ENCODE data around the gene PCDHA9. TPM values are rescaled to one million over a fixed set of nuclear protein-coding genes. Genes with fewer than 3 reads are reported as not detected.
A peak's percentile ranks its signal among the peaks of the same experiment; 100 is the strongest.
"Not testable (repeated sequence)": the region's sequence is repeated elsewhere in the genome, so short reads cannot be mapped to it uniquely, and the experiment has no call there.

The PCDHA9 gene
- total RNA-seq, 1 donor from 2014 or later = 9.8 TPM

DNA sequence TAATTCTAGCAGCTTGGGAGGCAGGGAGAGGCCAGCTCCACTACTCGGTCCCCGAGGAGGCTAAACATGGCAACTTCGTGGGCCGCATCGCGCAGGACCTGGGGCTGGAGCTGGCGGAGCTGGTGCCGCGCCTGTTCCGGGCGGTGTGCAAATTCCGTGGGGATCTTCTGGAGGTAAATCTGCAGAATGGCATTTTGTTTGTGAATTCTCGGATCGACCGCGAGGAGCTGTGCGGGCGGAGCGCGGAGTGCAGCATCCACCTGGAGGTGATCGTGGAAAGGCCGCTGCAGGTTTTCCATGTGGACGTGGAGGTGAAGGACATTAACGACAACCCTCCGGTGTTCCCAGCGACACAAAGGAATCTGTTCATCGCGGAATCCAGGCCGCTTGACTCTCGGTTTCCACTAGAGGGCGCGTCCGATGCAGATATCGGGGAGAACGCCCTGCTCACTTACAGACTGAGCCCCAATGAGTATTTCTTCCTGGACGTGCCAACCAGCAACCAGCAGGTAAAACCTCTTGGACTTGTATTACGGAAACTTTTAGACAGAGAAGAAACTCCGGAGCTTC, 13.7 kb upstream of the PCDHA9 start:
- FAIRE-seq; DNase-seq (ENCODE audit: low spot score in 2 of 2): not testable (repeated sequence)

DNA sequence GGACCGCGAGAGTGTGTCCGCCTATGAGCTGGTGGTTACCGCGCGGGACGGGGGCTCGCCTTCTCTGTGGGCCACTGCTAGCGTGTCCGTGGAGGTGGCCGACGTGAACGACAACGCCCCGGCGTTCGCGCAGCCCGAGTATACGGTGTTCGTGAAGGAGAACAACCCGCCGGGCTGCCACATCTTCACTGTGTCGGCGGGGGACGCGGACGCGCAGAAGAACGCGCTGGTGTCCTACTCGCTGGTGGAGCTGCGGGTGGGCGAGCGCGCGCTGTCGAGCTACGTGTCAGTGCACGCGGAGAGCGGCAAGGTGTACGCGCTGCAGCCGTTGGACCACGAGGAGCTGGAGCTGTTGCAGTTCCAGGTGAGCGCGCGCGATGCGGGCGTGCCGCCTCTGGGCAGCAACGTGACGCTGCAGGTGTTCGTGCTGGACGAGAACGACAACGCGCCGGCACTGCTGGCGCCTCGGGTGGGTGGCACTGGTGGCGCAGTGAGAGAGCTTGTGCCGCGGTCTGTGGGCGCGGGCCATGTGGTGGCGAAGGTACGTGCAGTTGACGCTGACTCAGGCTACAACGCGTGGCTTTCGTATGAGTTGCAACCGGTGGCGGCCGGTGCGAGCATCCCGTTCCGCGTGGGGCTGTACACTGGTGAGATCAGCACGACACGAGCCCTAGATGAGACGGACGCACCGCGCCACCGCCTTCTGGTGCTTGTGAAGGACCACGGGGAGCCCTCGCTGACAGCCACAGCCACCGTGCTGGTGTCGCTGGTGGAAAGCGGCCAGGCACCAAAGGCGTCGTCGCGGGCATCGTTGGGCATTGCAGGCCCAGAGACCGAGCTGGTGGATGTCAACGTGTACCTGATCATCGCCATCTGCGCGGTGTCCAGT, 12.3 kb upstream of the PCDHA9 start:
- no peak for DNase-seq (ENCODE audit: low spot score in 2 of 2)
- no peak for FAIRE-seq

GRCh38 chr5:140840978-140841962, 6.9 kb upstream of the PCDHA9 start, which contains the start of gene PCDHA8:
TSS of gene PCDHA8 (plus strand) at chr5:140841187. CDS start at chr5:140841322, 135 bp downstream.
- FAIRE-seq (peak; percentile 72), DNase-seq (ENCODE audit: low spot score in 2 of 2) (peak in 1 of 2 donors; percentile 69)

DNA sequence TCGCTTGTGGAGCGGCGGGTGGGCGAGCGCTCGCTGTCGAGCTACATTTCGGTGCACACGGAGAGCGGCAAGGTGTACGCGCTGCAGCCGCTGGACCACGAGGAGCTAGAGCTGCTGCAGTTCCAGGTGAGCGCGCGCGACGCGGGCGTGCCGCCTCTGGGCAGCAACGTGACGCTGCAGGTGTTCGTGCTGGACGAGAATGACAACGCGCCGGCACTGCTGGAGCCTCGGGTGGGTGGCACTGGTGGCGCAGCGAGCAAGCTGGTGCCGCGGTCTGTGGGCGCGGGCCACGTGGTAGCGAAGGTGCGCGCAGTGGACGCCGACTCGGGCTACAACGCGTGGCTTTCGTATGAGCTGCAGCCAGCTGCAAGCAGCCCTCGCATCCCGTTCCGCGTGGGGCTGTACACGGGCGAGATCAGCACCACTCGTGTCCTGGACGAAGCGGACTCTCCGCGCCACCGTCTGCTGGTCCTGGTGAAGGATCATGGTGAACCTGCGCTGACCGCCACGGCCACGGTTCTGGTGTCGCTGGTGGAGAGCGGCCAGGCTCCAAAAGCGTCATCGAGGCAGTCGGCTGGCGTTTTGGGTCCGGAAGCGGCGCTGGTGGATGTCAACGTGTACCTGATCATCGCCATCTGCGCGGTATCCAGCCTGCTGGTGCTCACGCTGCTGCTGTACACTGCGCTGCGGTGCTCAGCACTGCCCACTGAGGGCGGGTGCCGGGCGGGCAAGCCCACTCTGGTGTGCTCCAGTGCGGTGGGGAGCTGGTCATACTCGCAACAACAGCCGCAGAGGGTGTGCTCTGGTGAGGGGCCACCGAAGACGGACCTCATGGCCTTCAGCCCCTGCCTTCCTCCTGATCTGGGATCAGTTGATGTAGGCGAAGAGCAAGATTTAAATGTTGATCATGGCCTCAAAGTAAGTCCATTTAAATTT, 5.1 kb upstream of the PCDHA9 start:
- FAIRE-seq (no peak), DNase-seq (ENCODE audit: low spot score in 2 of 2) (no peak)

- FAIRE-seq; DNase-seq (ENCODE audit: low spot score in 2 of 2): not testable (repeated sequence)
Measured at GRCh38 chr5:140849831-140850634, 1.9 kb downstream of the PCDHA9 start.

- no peak for DNase-seq (ENCODE audit: low spot score in 2 of 2)
- no peak for FAIRE-seq
Measured at GRCh38 chr5:140855772-140856674, 7.8 kb downstream of the PCDHA9 start, which contains the start of gene PCDHA10. TSS of gene PCDHA10 (plus strand) at chr5:140855897. CDS start at chr5:140856049, 152 bp downstream.

DNA sequence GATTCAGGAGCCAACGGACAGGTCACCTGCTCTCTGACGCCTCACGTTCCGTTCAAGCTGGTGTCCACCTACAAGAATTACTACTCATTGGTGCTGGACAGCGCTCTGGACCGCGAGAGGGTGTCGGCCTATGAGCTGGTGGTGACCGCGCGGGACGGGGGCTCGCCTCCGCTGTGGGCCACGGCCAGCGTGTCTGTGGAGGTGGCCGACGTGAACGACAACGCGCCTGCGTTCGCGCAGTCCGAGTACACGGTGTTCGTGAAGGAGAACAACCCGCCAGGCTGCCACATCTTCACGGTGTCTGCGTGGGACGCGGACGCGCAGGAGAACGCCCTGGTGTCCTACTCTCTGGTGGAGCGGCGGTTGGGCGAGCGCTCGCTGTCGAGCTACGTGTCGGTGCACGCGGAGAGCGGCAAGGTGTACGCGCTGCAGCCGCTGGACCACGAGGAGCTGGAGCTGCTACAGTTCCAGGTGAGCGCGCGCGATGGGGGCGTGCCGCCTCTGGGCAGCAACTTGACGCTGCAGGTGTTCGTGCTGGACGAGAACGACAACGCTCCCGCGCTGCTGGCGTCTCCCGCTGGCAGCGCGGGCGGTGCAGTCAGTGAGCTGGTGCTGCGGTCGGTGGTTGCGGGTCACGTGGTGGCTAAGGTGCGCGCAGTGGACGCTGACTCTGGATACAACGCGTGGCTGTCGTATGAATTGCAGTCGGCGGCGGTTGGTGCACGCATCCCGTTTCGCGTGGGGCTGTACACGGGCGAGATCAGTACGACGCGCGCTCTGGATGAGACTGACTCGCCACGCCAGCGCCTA, 9.2 kb downstream of the PCDHA9 start:
- no peak for FAIRE-seq
- no peak for DNase-seq (ENCODE audit: low spot score in 2 of 2)

DNA sequence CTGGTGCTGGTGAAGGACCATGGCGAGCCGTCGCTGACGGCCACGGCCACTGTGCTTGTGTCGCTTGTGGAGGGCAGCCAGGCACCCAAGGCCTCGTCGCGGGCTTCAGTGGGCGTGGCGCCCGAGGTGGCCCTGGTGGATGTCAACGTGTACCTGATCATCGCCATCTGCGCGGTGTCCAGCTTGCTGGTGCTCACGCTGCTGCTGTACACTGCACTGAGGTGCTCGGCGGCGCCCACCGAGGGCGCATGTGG, 9.7 kb downstream of the PCDHA9 start:
- FAIRE-seq = no peak
- DNase-seq (ENCODE audit: low spot score in 2 of 2) = no peak

DNA sequence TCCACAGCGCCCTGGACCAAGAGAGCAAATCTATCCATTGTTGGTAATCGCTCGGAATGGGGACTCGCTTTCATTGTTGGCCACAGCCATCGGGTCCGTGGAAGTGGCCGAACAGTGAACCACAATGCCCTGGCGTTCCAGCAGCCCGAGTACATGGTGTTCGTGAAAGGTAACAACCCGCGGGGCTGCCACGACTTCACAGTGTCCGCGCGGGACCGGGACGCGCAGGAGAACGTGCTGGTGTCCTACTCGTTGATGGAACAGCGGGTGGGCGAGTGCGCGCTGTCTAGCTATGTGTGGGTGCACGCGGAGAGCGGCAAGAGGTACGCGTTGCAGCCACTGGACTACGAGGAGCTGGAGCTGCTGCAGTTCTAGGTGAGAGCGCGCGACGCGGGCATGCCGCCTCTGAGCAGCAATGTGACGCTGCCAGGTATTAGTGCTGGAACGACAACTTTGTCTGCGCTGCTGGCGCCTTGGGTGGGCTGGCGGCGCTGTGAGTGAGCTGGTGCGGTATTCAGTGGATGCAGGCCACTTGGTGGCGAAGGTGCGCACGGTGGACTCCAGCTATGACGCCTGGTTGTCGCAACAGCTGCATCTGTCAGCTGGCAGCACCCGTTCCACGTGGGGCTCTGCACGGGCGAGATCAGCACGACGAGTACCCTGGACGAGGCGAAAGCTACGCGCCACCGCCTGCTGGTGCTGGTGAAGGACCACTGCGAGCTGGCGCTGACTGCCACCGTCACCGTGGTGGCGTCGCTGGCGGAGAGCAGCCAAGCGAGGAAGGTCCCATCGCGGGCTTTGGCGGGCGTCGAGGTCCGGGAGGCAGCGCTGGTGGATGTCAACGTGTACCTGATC, 14.5 kb downstream of the PCDHA9 start:
- FAIRE-seq = no peak

DNA sequence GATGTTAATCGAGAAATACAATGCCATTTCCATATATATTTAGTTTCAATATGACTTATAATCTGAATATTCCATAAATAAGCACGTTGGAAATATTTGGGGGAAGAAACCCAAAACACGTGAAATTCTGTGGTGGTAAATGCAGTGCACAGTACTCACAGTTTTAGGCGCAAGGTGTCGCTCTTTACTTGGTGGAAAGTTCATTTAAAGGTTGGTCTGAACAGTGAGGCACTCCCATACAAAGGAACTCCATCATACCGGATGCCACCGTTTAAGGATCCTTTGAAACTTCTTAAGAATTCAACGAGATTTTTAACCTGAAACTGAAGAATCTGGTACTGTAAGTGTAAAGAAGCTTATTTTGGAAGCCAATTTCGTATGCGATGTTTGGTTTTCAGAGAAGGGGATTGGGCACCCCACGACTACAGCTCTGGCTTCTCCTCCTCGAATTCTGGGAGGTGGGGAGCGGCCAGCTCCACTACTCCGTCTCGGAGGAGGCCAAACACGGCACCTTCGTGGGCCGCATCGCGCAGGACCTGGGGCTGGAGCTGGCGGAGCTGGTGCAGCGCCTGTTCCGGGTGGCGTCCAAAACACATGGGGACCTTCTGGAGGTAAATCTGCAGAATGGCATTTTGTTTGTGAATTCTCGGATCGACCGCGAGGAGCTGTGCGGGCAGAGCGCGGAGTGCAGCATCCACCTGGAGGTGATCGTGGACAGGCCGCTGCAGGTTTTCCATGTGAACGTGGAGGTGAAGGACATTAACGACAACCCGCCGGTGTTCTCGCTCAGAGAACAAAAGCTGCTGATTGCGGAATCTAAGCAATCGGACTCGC, 20.8 kb downstream of the PCDHA9 start, which contains the start of gene PCDHA11:
TSS of gene PCDHA11 (plus strand) at position 237 of the 834 bp plus-strand sequence. CDS start at position 384, 147 bp downstream.
- FAIRE-seq (no peak), DNase-seq (ENCODE audit: low spot score in 2 of 2) (peak in 1 of 2 donors; percentile 52)

More for the DNA sequence above, 14.5 kb downstream of the PCDHA9 start:
- no peak for DNase-seq (ENCODE audit: low spot score in 2 of 2)

DNA sequence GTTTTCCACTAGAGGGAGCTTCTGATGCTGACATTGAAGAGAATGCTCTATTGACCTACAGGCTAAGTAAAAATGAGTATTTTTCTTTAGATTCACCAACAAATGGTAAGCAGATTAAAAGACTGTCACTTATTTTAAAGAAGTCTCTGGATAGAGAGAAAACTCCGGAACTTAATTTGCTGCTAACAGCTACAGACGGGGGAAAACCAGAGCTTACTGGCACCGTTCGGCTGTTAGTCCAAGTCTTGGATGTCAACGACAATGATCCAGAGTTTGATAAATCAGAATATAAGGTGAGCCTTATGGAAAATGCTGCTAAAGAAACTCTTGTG, 21.3 kb downstream of the PCDHA9 start:
- no peak for FAIRE-seq
- peak; percentile 27 to 55 for DNase-seq (ENCODE audit: low spot score in 2 of 2)

- DNase-seq (ENCODE audit: low spot score in 2 of 2) = no peak
- FAIRE-seq = no peak
Measured at GRCh38 chr5:140870221-140871201, 22.3 kb downstream of the PCDHA9 start.

DNA sequence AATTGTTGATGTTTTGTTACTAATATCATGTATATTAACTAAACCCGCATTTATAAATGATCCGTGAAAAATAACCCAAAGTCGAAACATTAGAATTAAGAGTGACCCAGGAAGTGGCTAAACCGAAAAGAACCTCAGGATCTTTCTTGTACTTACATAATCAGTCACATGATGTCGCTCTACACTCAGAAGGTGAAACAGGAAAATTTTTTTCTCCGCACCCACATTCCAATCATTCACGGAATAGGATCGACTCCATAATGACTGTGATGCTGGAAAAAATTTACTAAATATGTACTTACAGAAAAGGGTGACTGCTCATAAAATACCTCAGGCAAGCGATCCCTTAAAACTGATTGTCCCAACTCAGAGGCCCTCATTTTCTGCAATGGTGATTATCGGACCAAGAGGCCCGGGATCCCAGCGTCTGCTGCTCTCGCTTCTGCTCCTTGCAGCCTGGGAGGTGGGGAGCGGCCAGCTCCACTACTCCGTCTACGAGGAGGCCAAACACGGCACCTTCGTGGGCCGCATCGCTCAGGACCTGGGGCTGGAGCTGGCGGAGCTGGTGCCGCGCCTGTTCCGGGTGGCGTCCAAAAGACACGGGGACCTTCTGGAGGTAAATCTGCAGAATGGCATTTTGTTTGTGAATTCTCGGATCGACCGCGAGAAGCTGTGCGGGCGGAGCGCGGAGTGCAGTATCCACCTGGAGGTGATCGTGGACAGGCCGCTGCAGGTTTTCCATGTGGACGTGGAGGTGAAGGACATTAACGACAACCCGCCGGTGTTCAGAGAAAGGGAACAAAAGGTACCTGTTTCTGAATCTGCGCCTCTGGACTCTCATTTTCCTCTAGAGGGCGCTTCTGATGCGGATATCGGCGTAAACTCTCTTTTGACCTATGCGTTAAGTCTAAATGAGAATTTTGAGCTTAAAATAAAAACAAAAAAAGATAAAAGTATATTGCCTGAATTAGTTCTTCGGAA, 27.2 kb downstream of the PCDHA9 start, which contains the start of gene PCDHA12:
TSS of gene PCDHA12 (plus strand) at position 224 of the 981 bp plus-strand sequence. CDS start at position 389, 165 bp downstream.
- DNase-seq (ENCODE audit: low spot score in 2 of 2) (no peak), FAIRE-seq (no peak)

Measured in frontal cortex (tissue), 4 donors.